Mucosa of descending colon (tissue), 3 donors: Measurements from ENCODE around the gene HIPK4. TPM values are rescaled to one million over a fixed set of nuclear protein-coding genes. Genes with fewer than 3 reads are reported as not detected.

Source experiments
- ATAC-seq: fragments of 200-7000 bp; cut with Tn5 transposase; one replicate; pipeline ENCODE4 v1.9.1; 2020; ENCODE audit warnings: mild to moderate bottlenecking, moderate library complexity
- DNase-seq, 3 donors: peaks; one replicate each; pipeline ENCODE4 v3.0.0-alpha.2; 2020
- H3K36me3 ChIP-seq: fragments of 200-600 bp; one replicate; pipeline ENCODE4 v1.8.0; 2021; ENCODE audit warnings: low read depth, mild to moderate bottlenecking
- H3K4me1 ChIP-seq: fragments of 200-600 bp; one replicate; pipeline ENCODE4 v1.8.0; 2021; ENCODE audit warnings: low read depth, mild to moderate bottlenecking
- H3K4me3 ChIP-seq: fragments of 200-600 bp; one replicate; pipeline ENCODE4 v1.8.0; 2021; ENCODE audit warnings: mild to moderate bottlenecking
- H3K9me3 ChIP-seq: fragments of 200-600 bp; one replicate; pipeline ENCODE4 v1.8.0; 2021; ENCODE audit warnings: mild to moderate bottlenecking
- CTCF ChIP-seq: fragments of 200-600 bp; IDR thresholded peaks from one replicate; pipeline ENCODE4 v1.8.0; 2022; ENCODE audit warnings: antibody characterized with exemption, mild to moderate bottlenecking
- intact Hi-C, 2 donors: fragments of 100-400 bp; cut with DNase I in 1 of 2; cut with micrococcal nuclease in 1 of 2; formaldehyde crosslinking; loops; one replicate each; pipeline versions ENCODE4 v1.11.0 to v1.11.1; 2022; cut with DNase I, micrococcal nuclease
- total RNA-seq, 3 donors: library from RNA; stranded (reverse); fragmentation: NEBNext Ultra II Directional in 2 of 3; extraction: Animal tissue kit (Norgen Biotek cat#: 25700) in 2 of 3; gene quantifications; one replicate each; pipeline versions ENCODE4 v1.2.1 to v1.2.4, GENCODE V29; 2021 to 2023
- donor health status: DM: no; HTN: no; CAD: no; lungs with moderate emphysema.
- donor health status: DM: no; HTN: no; CAD: no.
- donor health status: DM: no; HTN: yes; CAD: no.

HIPK4 gene
- total RNA-seq, 3 donors from 2014 or later, result 0.19 TPM; not detected in 2

- no peak for TF ChIP-seq CTCF
- intact Hi-C loops, result no loop called here
Observed at GRCh38 chr19:40367577-40368434, 22.2 kb downstream of the HIPK4 start.

GRCh38 chr19:40366697-40367561 lies 23.1 kb downstream of the HIPK4 start:
- TF ChIP-seq CTCF, result no peak
- DNase-seq, result no peak
- H3K36me3 ChIP-seq, result no peaks in the 10 kb centered on the region
- no peak for ATAC-seq
- no peak overlapping the region for H3K4me3 ChIP-seq
- H3K4me1 ChIP-seq, result no peaks in the 10 kb centered on the region
- H3K9me3 ChIP-seq, result no peaks in the 10 kb centered on the region
- intact Hi-C loops, result no loop called here

More at GRCh38 chr19:40367577-40368434, 22.2 kb downstream of the HIPK4 start:
- H3K4me1 ChIP-seq, result no peaks in the 10 kb centered on the region
- no peaks in the 10 kb centered on the region for H3K36me3 ChIP-seq
- no peak for ATAC-seq
- no peak overlapping the region for H3K4me3 ChIP-seq
- no peak for DNase-seq
- H3K9me3 ChIP-seq, result no peaks in the 10 kb centered on the region

GRCh38 chr19:40365613-40366401 lies 24.2 kb downstream of the HIPK4 start:
- no peak for TF ChIP-seq CTCF
- Histone ChIP-seq H3K4me3 (no peak overlapping the region), H3K4me1 (no peaks in the 10 kb centered on the region), H3K9me3 (no peaks in the 10 kb centered on the region), H3K36me3 (no peaks in the 10 kb centered on the region)
- intact Hi-C loops, result no loop called here
- DNase-seq (peak in 2 of 3 donors; percentile 50 to 64), ATAC-seq (peak; percentile 62)

- no peak for TF ChIP-seq CTCF
- no peaks in the 10 kb centered on the region for H3K4me1 ChIP-seq
- no peaks in the 10 kb centered on the region for H3K36me3 ChIP-seq
- DNase-seq (no peak), ATAC-seq (no peak)
- no peak overlapping the region for H3K4me3 ChIP-seq
- intact Hi-C loops, result no loop called here
- no peaks in the 10 kb centered on the region for H3K9me3 ChIP-seq
Observed at GRCh38 chr19:40365010-40365409, 25.0 kb downstream of the HIPK4 start.

GRCh38 chr19:40363069-40363468 lies 26.9 kb downstream of the HIPK4 start:
- ATAC-seq (no peak), DNase-seq (no peak)
- Histone ChIP-seq H3K4me3 (no peak overlapping the region), H3K4me1 (no peaks in the 10 kb centered on the region), H3K36me3 (no peaks in the 10 kb centered on the region), H3K9me3 (no peaks in the 10 kb centered on the region)
- intact Hi-C loops, result no loop called here
- no peak for TF ChIP-seq CTCF
